Sigmoid colon (tissue), 4 donors: ENCODE results near the gene S100A14.

Experiments used
- CTCF ChIP-seq, 4 experiments: fragments of 450-650 bp in 3 of 4; fragments of 200-600 bp in 1 of 4; IDR thresholded peaks; one replicate each; pipeline ENCODE4 v1.5.1; 2016 to 2019; ENCODE audit warnings: antibody characterized with exemption in 4 of 4, mild to moderate bottlenecking in 3 of 4, moderate library complexity in 2 of 4
- EP300 ChIP-seq, 4 donors: sonication (generic); formaldehyde crosslinking; IDR thresholded peaks; one replicate each; pipeline ENCODE4 v1.6.1; 2017; ENCODE audit warnings: antibody characterized with exemption in 4 of 4
- POLR2A ChIP-seq, 2 donors: fragments of 450-650 bp; IDR thresholded peaks; one replicate each; pipeline ENCODE4 v1.6.1; 2016; ENCODE audit warnings: antibody characterized with exemption in 2 of 2, mild to moderate bottlenecking in 2 of 2, moderate library complexity in 2 of 2
- POLR2AphosphoS5 ChIP-seq, 4 donors: sonication (generic); formaldehyde crosslinking; IDR thresholded peaks; one replicate each; pipeline ENCODE4 v1.6.1; 2017; ENCODE audit warnings: antibody characterized with exemption in 4 of 4

DNA sequence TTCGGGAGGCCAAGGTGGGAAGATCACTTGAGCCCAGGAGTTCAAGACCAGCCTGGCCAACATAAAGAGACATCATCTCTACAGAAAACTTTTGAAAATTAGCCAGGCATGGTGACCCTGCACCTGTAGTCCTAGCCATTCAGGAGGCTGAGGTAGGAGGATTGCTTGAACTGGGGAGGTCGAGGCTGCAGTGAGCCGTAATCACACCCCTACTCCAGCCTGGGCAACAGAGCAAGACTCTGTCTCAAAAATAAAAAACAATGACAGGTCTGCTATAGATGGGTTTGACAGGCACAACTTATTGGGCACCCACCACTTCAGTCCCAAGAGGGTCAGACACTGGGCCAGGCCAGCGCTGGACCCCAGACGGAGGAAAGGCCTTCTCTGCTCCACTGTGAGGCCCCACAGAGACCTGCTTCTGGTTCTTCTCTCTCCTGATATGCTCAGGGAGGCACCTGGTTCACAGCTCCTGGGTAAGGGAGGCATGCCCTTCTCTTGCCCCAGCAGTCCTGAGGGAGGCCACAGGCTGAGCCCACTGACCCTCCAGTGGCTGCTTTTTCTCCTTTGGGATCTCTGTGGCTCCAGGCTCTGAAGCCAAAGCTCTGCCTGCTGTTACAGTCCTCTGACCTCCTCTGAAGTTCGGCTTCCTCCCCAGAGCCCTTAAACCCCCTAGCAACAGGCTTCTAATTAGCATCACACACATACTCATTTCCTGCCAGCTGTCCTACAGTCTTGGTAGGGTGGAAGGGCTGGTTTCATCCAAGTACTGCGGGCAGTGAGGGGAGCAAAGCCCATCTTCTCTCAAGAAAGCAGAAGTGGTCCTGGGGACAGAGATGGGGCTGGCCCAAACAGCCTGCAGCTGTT, 17.6 kb downstream of the S100A14 start:
- TF ChIP-seq CTCF (IDR thresholded peaks at IDR 0.05) (no peak), EP300 (IDR thresholded peaks at IDR 0.05) (no peak), POLR2AphosphoS5 (IDR thresholded peaks at IDR 0.05) (no peak), POLR2A (IDR thresholded peaks at IDR 0.05) (no peak)
